Measurements from ENCODE around the gene PDE9A.

GRCh38 chr21:42624095-42624790 is 29.2 kb upstream of the PDE9A start:
- no peak for TF ChIP-seq CTCF (conservative IDR thresholded peaks at IDR 0.05)
- no peak for TF ChIP-seq EZH2 (IDR thresholded peaks at IDR 0.05; ENCODE audit: low read depth)
